ENCODE results near the gene UNC79.
"Not testable (repeated sequence)": the region's sequence is repeated elsewhere in the genome, so short reads cannot be mapped to it uniquely, and the experiment has no call there.

Gene UNC79

GRCh38 chr14:93493622-93494021 is 62.9 kb downstream of the UNC79 start:
- not testable (repeated sequence) for DNase-seq (ENCODE audit: low spot score)

- DNase-seq (ENCODE audit: low spot score), result no peak
Observed at GRCh38 chr14:93496856-93497741, 66.4 kb downstream of the UNC79 start.

- no peak for DNase-seq (ENCODE audit: low spot score)
Observed at GRCh38 chr14:93510056-93510455, 79.3 kb downstream of the UNC79 start.

GRCh38 chr14:93511001-93511400 is 80.3 kb downstream of the UNC79 start:
- no peak for DNase-seq (ENCODE audit: low spot score)

- DNase-seq (ENCODE audit: low spot score), result no peak
Observed at GRCh38 chr14:93520053-93520607, 89.4 kb downstream of the UNC79 start.

GRCh38 chr14:93522221-93522620 is 91.5 kb downstream of the UNC79 start:
- DNase-seq (ENCODE audit: low spot score), result no peak

GRCh38 chr14:93525216-93525615 is 94.5 kb downstream of the UNC79 start:
- not testable (repeated sequence) for DNase-seq (ENCODE audit: low spot score)

GRCh38 chr14:93525696-93526451 is 95.1 kb downstream of the UNC79 start:
- DNase-seq (ENCODE audit: low spot score), result peak; percentile 29

GRCh38 chr14:93527203-93527607 is 96.5 kb downstream of the UNC79 start:
- no peak for DNase-seq (ENCODE audit: low spot score)

- DNase-seq (ENCODE audit: low spot score), result no peak
Observed at GRCh38 chr14:93528884-93529558, 98.3 kb downstream of the UNC79 start.

- no peak for DNase-seq (ENCODE audit: low spot score)
Observed at GRCh38 chr14:93531644-93532043, 100.9 kb downstream of the UNC79 start.

- DNase-seq (ENCODE audit: low spot score), result no peak
Observed at GRCh38 chr14:93532541-93532940, 101.8 kb downstream of the UNC79 start.

- DNase-seq (ENCODE audit: low spot score), result no peak
Observed at GRCh38 chr14:93533437-93533836, 102.7 kb downstream of the UNC79 start.

- no peak for DNase-seq (ENCODE audit: low spot score)
Observed at GRCh38 chr14:93533842-93534241, 103.1 kb downstream of the UNC79 start.

- DNase-seq (ENCODE audit: low spot score), result no peak
Observed at GRCh38 chr14:93535537-93535936, 104.8 kb downstream of the UNC79 start.

GRCh38 chr14:93536945-93537344 is 106.2 kb downstream of the UNC79 start:
- DNase-seq (ENCODE audit: low spot score), result no peak

- DNase-seq (ENCODE audit: low spot score), result no peak
Observed at GRCh38 chr14:93537951-93538350, 107.2 kb downstream of the UNC79 start.

- DNase-seq (ENCODE audit: low spot score), result no peak
Observed at GRCh38 chr14:93538413-93538812, 107.7 kb downstream of the UNC79 start.

GRCh38 chr14:93540235-93540634 is 109.5 kb downstream of the UNC79 start:
- DNase-seq (ENCODE audit: low spot score), result no peak

GRCh38 chr14:93543766-93544165 is 113.0 kb downstream of the UNC79 start:
- DNase-seq (ENCODE audit: low spot score), result peak; percentile 44

GRCh38 chr14:93544212-93544611 is 113.5 kb downstream of the UNC79 start:
- DNase-seq (ENCODE audit: low spot score), result no peak

- no peak for DNase-seq (ENCODE audit: low spot score)
Observed at GRCh38 chr14:93546642-93547041, 115.9 kb downstream of the UNC79 start.

Measured in GM03348 (cell line).